GM19397 (cell line): ENCODE measurements around the gene TBC1D8.

Experiments
- ATAC-seq: cut with Tn5 transposase; IDR thresholded peaks from one replicate; pipeline ENCODE4 v1.9.1; 2021; ENCODE audit warnings: mild to moderate bottlenecking, moderate library complexity; ENCODE audit not compliant: unreplicated experiment

The TBC1D8 gene

DNA sequence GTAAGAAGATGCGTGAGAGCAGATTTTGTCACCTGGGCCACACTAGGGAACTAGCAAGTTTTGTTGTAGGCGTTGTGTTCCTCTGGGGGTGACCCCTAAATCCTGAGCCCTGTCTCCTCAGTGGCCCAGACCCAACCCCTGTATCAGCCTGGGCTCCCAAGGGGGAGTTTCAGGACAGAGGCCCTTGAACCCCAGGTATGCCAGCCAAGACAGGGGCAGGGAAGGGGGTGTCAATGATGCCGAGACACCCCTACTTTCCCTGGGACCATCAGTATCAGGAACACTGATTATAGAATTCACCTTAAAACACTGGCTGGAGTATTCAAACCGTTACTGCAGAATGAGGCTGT lies 188.2 kb downstream of the TBC1D8 start:
- ATAC-seq, result no peak

DNA sequence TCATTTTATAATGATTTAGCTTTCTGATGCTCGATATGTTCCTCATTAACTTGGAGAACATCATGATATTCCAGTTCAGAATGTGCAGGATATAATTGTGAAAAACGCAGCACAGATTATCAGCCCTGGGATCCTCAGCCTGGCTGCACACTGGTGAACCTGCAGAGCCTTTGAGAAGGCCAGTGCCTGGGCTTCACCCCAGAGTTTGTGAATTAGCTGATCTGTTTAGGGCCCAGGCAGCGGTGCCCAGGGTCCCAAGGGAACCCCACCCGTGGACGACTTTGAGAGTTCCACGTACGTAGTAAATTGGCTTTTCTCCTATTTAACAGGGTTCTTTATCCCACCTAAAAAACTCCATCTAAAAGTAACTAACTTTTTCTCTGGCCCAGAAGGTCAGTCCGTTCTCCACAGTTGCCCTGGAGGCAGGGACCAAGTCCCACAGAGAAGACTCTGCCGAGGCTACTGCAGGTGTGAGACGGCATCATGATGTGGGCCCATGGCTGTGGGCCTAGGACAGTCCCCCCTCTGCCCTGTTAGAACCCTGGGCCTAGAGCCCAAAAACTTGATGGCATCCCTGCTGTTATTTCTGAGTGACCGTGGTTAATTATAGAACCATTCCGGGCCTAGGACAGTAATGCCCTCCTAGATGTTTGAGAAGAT lies 188.7 kb downstream of the TBC1D8 start:
- ATAC-seq, result no peak

DNA sequence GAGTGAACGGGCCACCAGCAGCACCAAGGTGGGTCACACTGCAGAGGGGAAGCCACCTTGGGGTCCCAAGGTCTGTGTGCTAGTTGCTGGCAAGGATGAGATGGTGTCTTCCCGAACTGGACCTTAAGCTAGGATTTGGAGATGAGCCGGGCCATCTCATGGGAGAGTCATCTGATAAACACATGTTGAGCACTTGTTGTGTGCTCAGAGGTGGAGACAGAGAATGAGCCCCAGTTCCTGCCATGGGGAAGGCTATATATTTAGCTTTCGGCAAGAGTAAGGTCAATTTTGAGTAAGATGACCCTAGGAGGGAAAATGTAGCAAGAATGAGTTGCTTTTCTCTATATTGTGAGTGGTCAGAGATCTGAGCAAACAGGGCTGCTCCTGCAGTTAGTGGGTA lies 190.5 kb downstream of the TBC1D8 start:
- no peak for ATAC-seq

DNA sequence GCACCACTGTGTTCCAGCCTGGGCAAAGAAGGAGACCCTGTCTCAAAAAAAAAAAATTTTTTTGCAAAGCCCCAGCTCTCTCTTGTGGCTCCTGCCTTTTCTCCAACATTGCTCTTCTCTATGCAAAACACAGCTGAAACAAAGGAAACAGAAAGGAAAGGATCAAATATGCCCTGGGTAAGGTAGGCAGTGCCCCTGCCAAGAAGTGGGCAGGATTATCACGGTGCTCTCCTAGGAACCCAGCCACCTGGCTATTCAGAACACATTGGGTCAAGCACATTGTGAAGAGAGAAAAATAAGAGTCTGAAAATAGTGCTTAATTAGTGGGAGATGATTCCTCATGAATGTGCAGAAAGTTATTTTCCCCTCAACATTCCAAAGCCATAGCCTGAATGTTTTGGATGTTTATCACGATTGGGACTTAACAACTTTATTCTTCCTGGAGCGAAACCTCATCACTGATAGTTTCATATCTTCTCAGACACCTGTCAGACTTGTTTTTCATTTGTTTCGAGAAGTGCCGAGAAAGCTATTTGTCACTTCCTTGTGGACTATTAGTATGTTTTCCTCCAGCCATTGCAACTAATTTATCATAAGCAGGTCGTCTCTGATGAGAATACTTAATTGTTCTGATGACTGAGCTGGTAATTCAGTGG lies 191.8 kb downstream of the TBC1D8 start:
- ATAC-seq, result no peak

DNA sequence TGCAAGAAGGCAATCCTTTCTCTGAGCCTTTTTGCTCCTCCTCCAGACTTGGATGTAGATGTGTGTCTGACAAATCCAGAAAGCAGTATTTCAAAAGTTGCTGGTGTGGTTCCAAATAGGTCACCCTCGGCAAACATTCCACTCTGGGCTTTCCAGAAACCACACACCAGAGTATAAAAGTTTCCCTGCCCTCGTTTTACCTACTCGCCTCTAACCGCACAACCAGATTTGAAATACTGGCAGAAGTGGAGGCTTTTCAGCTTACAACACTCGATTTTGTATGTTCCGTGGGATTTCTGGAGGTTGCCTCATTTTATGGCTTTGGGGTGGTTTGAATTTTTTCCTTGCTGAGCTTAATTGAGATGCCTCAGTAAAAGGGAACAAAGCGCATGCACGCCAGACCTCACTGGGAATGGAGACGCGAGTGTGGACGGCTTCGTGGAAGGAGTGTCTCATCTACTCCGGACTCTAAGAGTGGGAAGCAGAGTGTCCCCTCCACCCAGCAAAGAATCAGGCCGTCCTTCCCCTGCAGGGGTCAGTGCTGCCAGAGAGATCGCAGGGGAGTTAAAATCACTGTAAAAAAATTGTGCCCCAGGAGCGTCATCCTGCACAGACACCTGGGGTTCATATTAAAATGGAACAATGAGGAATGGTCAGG lies 193.1 kb downstream of the TBC1D8 start:
- ATAC-seq, result no peak
